Cardiac septum (tissue), 1 donor: Measurements from ENCODE around the gene NTSR2. TPM values are rescaled to one million over a fixed set of nuclear protein-coding genes. Genes with fewer than 3 reads are reported as not detected.
A peak's percentile ranks its signal among the peaks of the same experiment; 100 is the strongest.

Source experiments
- DNase-seq: peaks from one replicate; pipeline ENCODE4 v3.0.0-alpha.2; 2020; ENCODE audit warnings: low spot score
- intact Hi-C: fragments of 100-400 bp; cut with DNase I; formaldehyde crosslinking; loops from one replicate; pipeline ENCODE4 v1.14.0; 2022
- total RNA-seq: library from RNA; stranded (reverse); fragmentation: NEBNext Ultra II Directional; extraction: Animal tissue kit (Norgen Biotek cat#: 25700); gene quantifications from one replicate; pipeline ENCODE4 v1.2.1, GENCODE V29; 2021
- donor health status: DM: no; HTN: no; CAD: no.

Gene NTSR2
- total RNA-seq, 1 donor from 2014 or later: not detected

DNA sequence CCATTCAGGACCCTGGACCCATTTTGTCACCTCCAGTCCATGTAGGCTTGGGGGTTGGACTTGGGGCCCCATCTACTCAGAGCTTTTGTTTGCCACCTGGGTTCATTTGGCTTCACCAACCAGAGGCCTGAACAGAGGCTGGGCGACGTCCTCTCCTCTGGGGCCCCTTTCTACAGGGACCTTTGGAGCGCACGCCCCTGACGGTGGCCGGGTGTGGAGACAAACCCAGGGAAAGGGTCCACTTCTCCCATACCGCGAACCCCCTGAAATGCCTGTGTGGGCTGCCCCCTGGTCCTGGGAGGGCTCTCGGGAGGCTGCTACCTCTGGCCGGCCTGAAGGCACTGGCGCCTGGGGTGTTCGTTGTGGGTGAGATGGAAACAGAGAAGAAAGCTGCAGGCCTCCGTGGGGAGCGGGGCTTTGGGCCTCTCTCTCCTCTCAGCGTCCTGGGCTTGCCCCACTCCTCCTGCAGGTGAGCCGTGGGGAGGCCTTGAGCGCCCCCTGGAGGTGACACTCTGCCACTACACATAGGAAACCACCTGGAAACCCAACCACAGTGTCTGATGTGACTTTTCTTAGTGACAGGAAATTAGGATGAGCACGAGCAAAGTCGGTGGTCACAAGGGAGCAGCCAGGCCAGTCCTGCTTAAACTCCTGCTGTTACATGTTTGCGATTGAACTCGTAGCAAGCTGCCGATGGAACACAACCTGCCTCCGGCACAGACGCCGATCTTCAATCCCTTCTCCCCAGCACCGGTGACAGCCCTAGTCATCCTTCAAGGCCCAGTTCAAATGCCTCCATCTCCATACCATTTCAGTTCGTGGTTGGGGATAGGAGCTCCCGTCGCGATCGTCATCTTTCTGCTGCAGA is 12.0 kb upstream of the NTSR2 start:
- intact Hi-C loops: no loop called here
- peak; percentile 75 for DNase-seq

DNA sequence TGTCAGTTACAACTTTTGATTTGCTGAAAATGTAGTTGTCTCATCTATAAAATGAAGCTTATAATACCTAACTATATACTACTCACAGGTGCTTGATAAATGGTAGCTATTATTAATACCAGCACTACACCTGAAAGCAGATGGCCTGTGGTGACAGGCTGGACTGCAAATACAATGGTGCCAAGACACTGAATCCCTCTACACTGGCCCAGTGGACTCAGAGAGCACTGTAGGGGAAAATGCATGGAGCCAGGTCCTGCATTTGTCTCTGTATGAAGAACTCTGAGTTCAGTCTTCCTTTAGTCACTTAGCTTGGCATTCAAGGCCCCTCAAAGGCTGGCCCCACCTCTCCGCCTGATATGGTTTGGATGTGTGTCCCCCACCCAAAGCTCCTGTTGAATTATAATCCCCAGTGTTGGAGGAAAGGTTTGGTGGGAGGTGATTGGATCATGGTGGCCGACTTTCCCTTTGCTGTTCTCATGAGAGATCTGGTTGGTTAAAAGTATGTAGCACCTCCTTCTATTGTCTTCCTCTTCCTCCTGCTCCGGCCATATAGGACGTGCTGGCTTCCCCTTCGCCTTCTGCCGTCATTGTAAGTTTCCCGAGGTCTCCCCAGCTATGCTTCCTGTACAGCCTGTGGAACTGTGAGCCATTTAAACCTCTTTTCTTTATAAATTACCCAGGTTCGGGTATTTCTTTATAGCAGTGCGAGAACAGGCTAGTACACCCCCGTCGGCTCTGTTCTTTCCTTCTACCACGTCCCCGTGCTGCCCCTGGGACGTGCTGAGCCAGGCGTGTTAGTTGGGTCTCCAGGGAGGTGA is 11.1 kb upstream of the NTSR2 start:
- peak; percentile 38 for DNase-seq
- intact Hi-C loops: no loop called here

DNA sequence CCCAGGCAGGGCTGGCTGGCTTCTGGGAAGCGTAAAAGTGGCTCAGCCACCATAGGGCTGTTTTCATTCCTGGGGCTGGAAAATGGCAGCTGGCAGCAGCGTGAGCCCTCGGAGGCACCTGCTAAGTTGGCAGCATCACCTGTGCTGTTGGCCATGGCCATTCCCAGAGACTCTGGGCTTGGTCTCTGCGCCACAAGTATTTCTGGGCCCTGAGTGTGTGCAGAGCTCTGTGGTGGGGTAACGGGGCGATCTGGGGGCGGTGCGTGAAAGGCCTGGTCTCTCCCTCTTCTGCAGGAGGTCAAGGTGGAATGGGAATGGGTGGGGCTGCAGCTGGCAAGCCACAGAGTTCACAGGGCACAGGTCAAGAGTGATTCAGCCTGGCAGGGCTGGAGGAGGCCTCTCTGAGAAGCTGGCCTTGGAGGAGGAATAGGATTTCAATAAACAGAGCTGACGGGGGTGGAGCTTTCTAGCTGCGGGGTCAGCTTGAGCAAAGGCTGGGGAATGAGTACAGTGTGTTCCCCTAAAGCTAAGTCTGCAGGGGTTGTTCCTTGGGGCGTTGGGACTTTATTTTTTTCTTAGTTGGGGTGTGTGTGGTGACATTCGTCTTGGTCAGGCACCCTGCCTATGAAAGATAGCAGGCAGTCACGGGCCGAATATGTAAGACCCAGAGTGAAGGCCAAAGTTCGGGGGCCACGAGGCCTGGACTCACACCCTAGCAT is 10.3 kb upstream of the NTSR2 start:
- peak; percentile 70 for DNase-seq
- intact Hi-C loops: no loop called here

DNA sequence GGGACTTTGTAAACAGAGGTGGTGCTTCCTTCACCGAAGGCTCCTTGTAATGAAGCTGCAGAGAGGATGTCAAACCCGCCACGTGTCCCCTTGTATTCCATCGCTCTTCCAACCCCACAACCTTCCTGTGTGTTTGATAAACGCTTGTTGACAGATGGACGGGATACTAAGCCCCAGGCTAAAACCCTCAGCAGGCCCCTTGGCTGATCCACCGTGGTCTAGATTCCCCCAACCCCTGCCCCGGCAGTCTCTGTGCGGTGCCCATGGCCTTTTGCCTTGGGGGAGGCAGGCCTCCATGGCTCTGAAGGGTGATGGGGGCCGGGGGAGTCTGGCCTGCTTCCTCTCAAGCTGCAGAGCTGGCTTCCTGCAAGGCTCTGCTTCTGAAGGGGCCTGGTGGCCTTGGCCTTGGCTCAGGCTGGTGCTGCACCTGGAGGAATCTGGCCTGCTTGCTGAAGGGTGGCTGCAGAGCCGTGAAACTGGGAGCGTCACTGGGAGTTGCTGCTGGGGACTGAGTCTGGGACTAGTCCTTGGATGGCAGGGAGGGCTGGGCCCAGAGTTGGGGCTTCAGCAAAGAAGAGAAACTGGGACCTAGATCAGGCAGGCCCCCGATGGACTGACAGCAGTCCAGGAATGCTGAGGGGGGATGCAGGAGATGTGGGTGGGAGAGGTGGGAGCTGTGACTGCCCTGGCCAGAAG is 9.6 kb upstream of the NTSR2 start:
- intact Hi-C loops: loop anchor here (10.0 kb wide), 1 partner anchor 195 kb away; no protein-coding TSS in a partner anchor
- DNase-seq: peak; percentile 66

DNA sequence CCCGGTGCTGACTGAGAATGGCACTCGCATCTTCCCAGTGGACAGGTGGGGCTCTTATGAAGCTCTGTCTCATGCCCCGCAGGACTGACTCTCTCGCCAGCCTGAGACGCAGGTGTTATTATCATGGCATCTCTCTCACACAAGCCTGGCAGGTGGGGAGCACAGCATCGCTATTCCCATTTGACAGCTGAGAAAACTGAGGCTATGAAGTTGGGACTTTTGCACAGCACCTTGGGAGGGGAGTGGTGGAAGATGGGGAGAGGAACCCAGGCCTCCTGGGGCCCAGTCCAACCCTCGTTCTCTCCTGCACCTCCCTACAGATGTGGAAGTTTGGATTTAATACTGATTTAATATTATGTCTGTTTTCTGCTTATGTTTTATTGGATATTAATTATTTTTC is 9.0 kb upstream of the NTSR2 start:
- peak; percentile 38 for DNase-seq
- intact Hi-C loops: loop anchor here (10.0 kb wide), 1 partner anchor 194 kb away; no protein-coding TSS in a partner anchor

DNA sequence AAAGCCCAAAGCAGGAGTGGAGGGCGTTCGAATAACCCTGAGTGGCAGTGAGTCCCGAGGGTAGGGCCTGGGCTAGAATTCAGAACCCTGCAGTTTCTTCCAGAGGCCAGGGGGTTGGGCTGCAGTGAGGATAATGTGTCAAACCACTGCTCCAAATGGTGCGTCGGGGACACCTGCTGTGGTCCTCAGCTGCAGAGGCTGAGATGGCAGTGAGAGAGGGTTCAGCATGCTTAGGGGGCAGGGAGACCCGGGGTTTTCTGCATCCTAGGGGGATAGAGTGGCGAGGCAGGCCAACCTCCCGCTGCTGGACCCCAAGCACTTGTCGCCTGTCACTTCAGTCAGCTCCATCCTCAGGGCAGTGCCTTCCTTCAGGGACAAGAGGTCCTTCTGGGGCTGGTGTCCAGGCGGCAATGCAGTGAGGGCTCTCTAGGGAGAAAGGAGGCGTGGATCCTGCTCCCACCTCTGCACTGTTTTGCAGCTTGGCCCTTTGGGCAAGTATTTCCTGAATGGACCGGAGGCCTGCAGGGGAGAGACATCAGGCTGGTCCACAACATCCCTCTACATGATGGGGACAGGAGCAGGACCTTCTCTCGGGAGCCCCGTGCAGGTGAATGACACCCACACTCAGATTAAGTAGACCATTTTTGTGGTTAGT is 8.4 kb upstream of the NTSR2 start:
- DNase-seq: peak; percentile 43
- intact Hi-C loops: loop anchor here (10.0 kb wide), 1 partner anchor 194 kb away; no protein-coding TSS in a partner anchor

DNA sequence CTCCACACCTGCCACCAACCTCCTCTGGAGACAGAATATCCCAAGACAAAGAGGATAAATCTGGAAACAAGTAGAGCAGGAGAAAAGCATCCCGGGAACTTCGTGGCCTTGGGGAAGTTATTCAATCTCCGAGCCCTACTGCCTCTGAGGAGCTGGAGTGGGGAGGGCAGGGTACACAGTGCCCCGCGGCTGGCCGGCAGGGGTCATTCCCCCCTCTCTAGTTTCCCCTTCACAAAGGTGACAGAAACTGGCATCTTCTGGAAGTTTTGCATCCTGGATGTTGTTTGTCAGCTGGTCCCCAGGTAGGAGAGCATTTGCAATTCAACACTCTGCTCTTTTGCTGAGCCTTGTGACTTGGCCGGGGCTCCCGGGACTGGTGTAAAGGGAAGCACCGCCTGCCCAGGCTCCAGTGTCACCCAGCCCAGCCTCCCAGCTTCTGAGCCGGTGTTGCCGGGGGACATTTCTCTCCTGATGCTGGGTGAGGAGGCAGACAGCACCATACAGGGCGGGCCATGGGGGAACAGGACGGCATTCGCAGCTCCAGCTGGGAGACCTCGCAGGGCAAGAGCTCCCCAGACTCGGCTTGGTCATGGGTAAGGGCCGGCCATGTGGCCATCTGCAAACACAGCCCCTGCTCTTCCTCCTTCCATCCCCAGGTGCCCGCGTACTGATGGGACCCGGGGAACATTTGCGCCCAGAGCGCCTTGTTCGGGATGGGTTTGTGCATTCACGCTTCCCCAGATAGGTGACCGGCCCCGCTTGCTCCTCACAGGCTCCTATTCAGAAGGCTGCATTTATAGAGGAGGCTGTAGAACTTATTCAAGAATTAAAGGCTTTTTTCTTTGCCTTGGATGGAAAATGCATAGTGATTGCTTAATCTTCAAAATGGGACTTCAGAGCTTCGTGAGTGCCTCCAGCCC is 7.4 kb upstream of the NTSR2 start:
- peak; percentile 76 for DNase-seq
- intact Hi-C loops: loop anchor here (10.0 kb wide), 1 partner anchor 193 kb away; no protein-coding TSS in a partner anchor

DNA sequence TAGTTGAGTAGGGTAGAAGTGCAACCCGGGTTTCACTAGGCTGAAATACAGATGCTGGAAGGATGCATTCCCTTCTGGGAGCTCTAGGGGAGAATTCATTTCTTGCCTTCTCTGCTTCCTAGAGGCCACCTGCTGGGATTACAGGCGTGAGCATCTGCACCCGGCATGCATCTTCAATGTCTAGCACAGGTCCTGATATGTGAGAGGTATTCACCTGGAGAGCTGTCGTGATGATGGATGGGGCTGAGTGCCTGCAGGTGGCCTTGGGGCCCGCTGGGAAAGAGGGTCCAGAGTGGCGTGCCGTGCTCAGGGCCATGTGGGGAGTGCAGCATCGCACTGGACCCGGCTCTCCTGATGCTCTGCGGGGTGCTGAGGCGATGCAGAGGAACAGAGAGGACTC is 6.6 kb upstream of the NTSR2 start:
- intact Hi-C loops: loop anchor here (10.0 kb wide), 1 partner anchor 192 kb away; no protein-coding TSS in a partner anchor
- DNase-seq: no peak

DNA sequence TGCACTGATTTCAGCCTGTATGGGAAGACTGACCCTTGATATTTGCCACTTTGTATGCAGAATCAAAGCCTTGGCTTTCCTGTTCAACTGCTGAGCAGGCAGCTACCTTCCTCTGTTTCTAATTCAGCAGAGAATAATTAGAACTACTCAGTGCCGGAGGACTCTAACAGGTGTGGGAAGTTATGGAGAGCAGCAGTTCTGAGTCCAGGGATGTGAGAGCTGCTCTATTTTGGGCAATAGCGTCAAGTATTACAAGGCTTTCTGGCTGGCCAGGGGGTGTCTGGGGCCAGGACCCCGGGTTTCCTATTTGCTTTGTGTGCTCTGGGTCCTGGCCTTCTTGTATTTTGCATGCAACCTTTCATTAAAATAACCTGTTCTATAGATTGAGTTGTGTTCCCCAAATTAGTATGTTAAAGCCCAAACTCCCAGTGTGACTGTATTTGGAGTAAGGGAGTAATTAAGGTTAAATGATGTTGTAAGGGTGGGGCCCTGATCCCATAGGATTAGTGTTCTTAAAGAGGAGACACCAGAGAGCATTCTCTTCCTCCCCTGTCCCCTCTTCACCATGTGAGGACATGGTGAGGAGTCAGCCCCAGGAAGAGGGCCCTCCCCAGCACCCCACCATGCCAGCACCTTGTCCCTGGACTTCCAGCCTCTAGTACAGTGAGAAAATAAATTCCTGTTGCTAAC is 5.6 kb upstream of the NTSR2 start:
- no peak for DNase-seq
- intact Hi-C loops: loop anchor here (10.0 kb wide), 1 partner anchor 191 kb away; no protein-coding TSS in a partner anchor

DNA sequence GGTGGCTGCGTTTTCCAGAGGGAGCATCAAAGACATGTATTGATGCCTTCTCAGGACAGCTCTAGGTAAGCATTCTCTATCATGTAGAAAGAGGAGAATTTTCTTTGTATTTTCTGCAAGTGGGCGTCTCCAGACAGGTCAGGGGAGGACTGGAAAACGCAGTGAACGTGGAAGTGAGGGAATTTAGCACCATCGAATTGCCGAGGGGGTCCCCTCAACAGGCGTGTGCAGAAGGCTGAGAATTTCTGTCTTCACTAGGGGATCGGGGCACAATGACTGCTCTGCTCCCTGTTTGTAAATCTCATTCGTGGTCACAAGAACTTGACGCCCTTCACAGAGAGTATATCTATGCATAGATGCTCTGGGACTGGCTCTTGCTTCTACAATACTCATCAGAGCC is 5.0 kb upstream of the NTSR2 start:
- intact Hi-C loops: loop anchor here (10.0 kb wide), 1 partner anchor 190 kb away; no protein-coding TSS in a partner anchor
- no peak for DNase-seq

DNA sequence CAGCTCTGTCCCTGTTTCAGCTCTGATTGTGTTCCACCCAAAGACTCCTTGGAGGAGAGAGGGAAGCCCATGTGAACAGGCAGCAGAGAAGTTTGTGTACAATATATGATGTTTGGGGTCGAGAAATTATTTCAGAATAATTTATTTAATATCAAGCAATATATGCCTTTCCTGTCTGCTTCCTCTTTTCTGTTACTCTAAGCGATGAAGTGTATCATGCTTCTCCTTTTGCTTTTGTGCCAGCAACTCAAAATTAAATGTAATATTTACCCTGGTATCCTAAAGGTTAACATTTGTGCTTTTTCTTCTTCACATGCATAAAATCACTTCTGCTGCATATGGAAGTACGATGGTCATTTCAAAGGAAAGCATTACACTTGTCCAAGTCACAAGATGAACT is 2.4 kb upstream of the NTSR2 start:
- intact Hi-C loops: loop anchor here (10.0 kb wide), 1 partner anchor 188 kb away; no protein-coding TSS in a partner anchor
- no peak for DNase-seq

DNA sequence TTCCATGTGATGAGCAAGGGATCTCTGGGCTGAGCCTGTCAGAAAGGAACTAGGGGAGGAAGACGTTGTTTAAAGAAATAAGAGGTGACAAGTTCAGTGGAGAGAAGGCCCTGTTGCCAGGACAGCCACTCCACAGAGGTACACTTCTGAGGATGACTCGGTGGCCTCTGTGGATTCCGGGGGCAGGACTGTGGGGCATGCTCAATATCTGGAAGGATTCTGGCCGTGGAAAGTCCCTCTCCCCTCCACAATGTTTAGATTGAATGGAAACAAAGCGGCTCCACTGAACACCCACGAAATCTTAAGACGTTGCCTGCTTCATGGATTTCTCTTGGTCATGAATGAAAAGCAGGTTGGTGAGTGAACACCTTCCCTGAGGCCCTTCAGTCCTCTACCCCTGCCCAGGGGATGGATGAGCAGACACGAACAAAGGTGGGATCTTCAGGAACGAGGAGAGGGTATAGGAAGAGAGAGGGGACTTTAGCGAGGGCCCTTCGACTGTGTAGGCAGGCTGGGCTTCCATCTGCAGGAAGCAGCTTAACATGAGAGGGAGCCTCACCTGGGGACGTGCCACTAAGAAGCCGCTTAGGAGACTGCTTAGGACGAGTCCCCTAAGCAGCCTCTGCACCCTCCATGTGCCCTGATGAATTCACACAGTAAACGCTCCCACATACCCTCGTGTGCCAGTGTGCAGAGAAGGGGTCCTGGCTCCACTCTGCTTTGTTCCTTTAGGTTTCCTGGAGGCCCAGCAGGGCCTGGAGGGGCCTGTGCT is 1.9 kb downstream of the NTSR2 start:
- intact Hi-C loops: no loop called here
- DNase-seq: no peak

DNA sequence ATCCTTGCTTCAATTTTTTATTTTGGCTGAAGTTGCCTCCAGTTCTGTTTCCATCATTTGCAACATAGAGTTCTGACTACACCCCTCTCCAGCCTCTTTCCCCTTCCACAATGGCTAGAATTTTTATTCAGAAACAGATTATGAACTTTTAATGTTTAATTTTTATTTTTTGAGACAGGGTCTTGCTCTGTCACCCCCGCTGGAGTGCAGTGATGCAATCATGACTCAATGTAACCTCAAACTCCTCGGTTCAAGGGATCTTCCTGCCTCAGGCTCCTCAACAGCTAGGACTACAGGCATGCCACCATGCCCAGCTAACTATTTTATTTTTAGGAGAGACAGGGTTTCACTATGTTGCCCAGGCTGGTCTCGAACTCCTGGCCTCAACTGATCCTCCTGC is 2.8 kb downstream of the NTSR2 start:
- no peak for DNase-seq
- intact Hi-C loops: no loop called here

DNA sequence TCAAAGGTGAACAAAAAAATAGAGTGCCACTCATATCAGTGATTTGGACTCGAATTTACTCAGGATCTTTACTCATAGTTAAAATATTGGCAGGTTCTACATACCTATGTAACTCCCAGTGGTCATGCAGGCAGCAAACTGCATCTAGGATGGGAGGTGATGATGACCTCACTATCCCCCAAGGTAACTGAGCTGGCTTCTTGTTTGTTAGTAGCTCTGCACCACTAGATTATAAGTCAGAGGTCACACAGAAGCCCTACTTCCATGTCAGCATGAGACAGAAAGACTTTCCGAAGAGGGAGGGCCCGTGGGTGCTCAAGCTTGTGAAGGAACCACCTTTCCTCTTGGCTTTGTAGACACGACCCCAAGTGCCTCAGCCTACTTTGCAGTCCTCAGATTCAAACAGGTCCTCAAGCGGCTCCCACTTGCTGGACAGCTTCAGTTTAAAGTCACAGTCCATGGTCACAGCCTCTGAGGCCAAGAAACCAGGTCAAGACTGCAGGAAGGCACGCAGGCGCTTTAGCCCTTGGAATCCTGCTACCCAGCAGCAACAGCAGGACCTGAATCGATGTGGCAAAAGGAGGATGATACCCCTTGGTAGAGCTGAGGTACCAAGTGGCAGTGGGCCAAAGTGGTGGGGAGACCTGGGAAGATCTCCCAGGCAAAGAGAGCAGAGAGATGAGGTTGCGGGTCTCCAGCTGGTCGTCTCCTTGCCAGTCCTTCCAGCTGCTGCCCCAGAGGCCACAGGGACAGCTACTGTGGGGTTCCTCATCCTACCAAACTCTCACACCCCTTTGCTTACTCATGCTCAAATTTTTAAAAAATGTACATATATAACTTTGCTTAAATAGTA is 4.3 kb downstream of the NTSR2 start:
- intact Hi-C loops: no loop called here
- no peak for DNase-seq

DNA sequence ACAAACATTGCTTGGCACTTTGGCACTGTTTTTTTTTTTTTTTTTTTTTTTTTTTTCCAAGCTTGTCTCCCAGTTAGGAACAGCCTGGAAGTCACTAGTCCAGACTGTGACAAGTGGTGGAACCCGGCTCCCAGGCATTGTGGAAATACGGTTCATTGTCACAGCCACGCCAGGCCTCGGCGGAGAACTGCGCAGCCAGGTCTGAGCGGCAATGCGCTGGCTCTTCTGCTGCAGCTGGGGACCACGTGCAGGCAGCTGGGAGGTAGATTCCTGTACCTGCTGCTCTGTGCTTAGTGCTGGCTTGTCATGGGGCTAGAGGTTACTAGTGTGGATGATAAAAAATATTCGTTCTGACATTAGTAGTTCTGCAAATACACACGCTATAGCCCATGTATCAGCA is 5.0 kb downstream of the NTSR2 start:
- intact Hi-C loops: no loop called here
- no peak for DNase-seq
